Measurements from ENCODE around the gene B3GLCT. TPM values are rescaled to one million over a fixed set of nuclear protein-coding genes. Genes with fewer than 3 reads are reported as not detected.

B3GLCT gene
- total and polyA plus RNA-seq, 3 experiments from 2014 or later = 5.2 to 10.4 (median 5.6) TPM

- Mint-ChIP-seq H3K4me3 (no peak overlapping the region), H3K36me3 (no peaks in the 10 kb centered on the region), H3K27me3 (peaks cover 10 to 12% of the 10 kb centered on the region in 2 donors), H3K4me1 (no peaks in the 10 kb centered on the region), H3K27ac (no peak overlapping the region), H3K9me3 (peaks cover 0 to 2% (median 0%) of the 10 kb centered on the region in 5 donors)
- no peaks in the 10 kb centered on the region for H3K4me1 ChIP-seq (ENCODE audit: insufficient read depth, low read length)
- DNase-seq = no peak
- H3K4me3 ChIP-seq (ENCODE audit: low read length) = no peak overlapping the region
- no peaks in the 10 kb centered on the region for H3K36me3 ChIP-seq (ENCODE audit: insufficient read depth, low read length)
- ChIA-PET POLR2A (no interaction called here), CTCF (no interaction called here)
- H3K27ac ChIP-seq (ENCODE audit: low read depth, low read length) = no peak overlapping the region
- no peaks in the 10 kb centered on the region for H3K9me3 ChIP-seq (ENCODE audit: low read length)
- H3K27me3 ChIP-seq (ENCODE audit: insufficient read depth, low read length, poor library complexity, severe bottlenecking) = no peaks in the 10 kb centered on the region
Measured at GRCh38 chr13:31349156-31349555, 149.4 kb downstream of the B3GLCT start.

DNA sequence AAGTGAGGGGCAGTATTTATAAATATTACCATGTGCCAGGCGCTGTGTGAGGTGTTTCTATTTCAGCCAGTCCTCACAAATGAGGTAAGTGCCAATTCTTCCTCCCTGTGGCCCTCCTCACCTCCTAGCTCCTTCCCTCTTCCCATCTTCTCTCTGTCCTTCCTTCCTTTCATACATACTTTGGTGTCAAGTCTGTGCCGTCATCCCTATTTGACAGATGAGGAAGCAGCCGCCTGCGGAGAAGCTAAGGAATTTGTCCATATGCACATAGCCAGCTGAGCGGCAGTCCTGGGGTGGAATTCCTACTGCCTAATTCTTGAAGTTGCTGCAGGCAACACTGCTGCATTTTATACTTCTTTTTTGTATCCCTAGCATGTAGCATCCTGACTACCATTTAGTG lies 150.8 kb downstream of the B3GLCT start:
- H3K27ac Mint-ChIP-seq = no peak overlapping the region
- H3K9me3 Mint-ChIP-seq = peaks cover 6 to 10% (median 8%) of the 10 kb centered on the region in 5 donors
- peaks cover 10 to 12% of the 10 kb centered on the region in 2 donors for H3K27me3 Mint-ChIP-seq
- no peak overlapping the region for H3K4me3 ChIP-seq (ENCODE audit: low read length)
- ChIA-PET CTCF (interaction anchor here (1.0 kb wide), 1 partner anchor 74 kb away, joined by 3 read pairs; no protein-coding TSS in a partner anchor), POLR2A (no interaction called here)
- no peak overlapping the region for H3K4me3 Mint-ChIP-seq
- H3K36me3 ChIP-seq (ENCODE audit: insufficient read depth, low read length) = no peaks in the 10 kb centered on the region
- H3K27me3 ChIP-seq (ENCODE audit: insufficient read depth, low read length, poor library complexity, severe bottlenecking) = no peaks in the 10 kb centered on the region
- H3K4me1 ChIP-seq (ENCODE audit: insufficient read depth, low read length) = no peaks in the 10 kb centered on the region
- no peak for DNase-seq
- H3K27ac ChIP-seq (ENCODE audit: low read depth, low read length) = no peak overlapping the region
- no peaks in the 10 kb centered on the region for H3K9me3 ChIP-seq (ENCODE audit: low read length)
- H3K36me3 Mint-ChIP-seq = no peaks in the 10 kb centered on the region
- H3K4me1 Mint-ChIP-seq = no peaks in the 10 kb centered on the region

GRCh38 chr13:31351376-31351775 lies 151.6 kb downstream of the B3GLCT start:
- Mint-ChIP-seq H3K9me3 (peaks cover 6 to 18% (median 14%) of the 10 kb centered on the region in 5 donors), H3K4me1 (no peaks in the 10 kb centered on the region), H3K4me3 (no peak overlapping the region), H3K27me3 (peaks cover 10 to 12% of the 10 kb centered on the region in 2 donors), H3K27ac (no peak overlapping the region), H3K36me3 (no peaks in the 10 kb centered on the region)
- H3K27ac ChIP-seq (ENCODE audit: low read depth, low read length) = no peak overlapping the region
- POLR2A ChIA-PET = no interaction called here
- no peak for DNase-seq
- no peaks in the 10 kb centered on the region for H3K27me3 ChIP-seq (ENCODE audit: insufficient read depth, low read length, poor library complexity, severe bottlenecking)
- no peaks in the 10 kb centered on the region for H3K9me3 ChIP-seq (ENCODE audit: low read length)
- CTCF ChIA-PET = interaction anchor here (1.0 kb wide), 1 partner anchor 73 kb away, joined by 3 read pairs; no protein-coding TSS in a partner anchor
- no peak overlapping the region for H3K4me3 ChIP-seq (ENCODE audit: low read length)
- H3K36me3 ChIP-seq (ENCODE audit: insufficient read depth, low read length) = no peaks in the 10 kb centered on the region
- H3K4me1 ChIP-seq (ENCODE audit: insufficient read depth, low read length) = no peaks in the 10 kb centered on the region

GRCh38 chr13:31352467-31352866 lies 152.7 kb downstream of the B3GLCT start:
- no peaks in the 10 kb centered on the region for H3K27me3 ChIP-seq (ENCODE audit: insufficient read depth, low read length, poor library complexity, severe bottlenecking)
- no peak overlapping the region for H3K4me3 Mint-ChIP-seq
- H3K27ac ChIP-seq (ENCODE audit: low read depth, low read length) = no peak overlapping the region
- H3K4me1 ChIP-seq (ENCODE audit: insufficient read depth, low read length) = no peaks in the 10 kb centered on the region
- peaks cover 6 to 22% (median 14%) of the 10 kb centered on the region in 5 donors for H3K9me3 Mint-ChIP-seq
- H3K4me1 Mint-ChIP-seq = no peaks in the 10 kb centered on the region
- no peak overlapping the region for H3K4me3 ChIP-seq (ENCODE audit: low read length)
- H3K27me3 Mint-ChIP-seq = peaks cover 10 to 12% of the 10 kb centered on the region in 2 donors
- no peaks in the 10 kb centered on the region for H3K36me3 Mint-ChIP-seq
- H3K36me3 ChIP-seq (ENCODE audit: insufficient read depth, low read length) = no peaks in the 10 kb centered on the region
- H3K9me3 ChIP-seq (ENCODE audit: low read length) = no peaks in the 10 kb centered on the region
- POLR2A ChIA-PET = no interaction called here
- H3K27ac Mint-ChIP-seq = no peak overlapping the region
- no peak for DNase-seq
- CTCF ChIA-PET = no interaction called here

GRCh38 chr13:31355001-31355400 lies 155.2 kb downstream of the B3GLCT start:
- POLR2A ChIA-PET = no interaction called here

DNA sequence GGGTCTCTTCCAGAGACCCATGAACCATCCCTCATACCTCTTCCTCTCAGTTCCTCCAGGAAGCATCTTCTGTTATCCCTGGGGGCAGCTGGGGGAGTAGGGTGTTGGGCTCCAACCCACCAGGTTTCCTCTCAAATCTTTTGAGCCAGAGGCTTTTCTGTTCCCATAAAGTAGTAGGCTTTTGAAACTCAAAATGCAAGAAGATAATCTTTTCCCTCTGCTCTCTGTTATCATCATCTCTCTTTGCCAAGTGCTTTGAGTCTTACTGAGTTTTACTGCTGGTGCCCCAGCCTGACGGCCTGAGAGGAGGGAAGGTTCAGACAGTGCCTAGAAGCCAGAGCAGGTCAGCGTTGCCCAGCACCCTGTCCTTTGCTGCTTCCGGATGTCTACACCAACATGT lies 157.2 kb downstream of the B3GLCT start:
- no peak overlapping the region for H3K4me3 ChIP-seq (ENCODE audit: low read length)
- peaks cover 5 to 7% of the 10 kb centered on the region in 2 donors for H3K27me3 Mint-ChIP-seq
- no peaks in the 10 kb centered on the region for H3K4me1 ChIP-seq (ENCODE audit: insufficient read depth, low read length)
- H3K4me3 Mint-ChIP-seq = no peak overlapping the region
- H3K27me3 ChIP-seq (ENCODE audit: insufficient read depth, low read length, poor library complexity, severe bottlenecking) = no peaks in the 10 kb centered on the region
- ChIA-PET POLR2A (no interaction called here), CTCF (no interaction called here)
- H3K36me3 Mint-ChIP-seq = no peaks in the 10 kb centered on the region
- H3K9me3 Mint-ChIP-seq = peaks cover 6 to 22% (median 14%) of the 10 kb centered on the region in 5 donors
- H3K36me3 ChIP-seq (ENCODE audit: insufficient read depth, low read length) = no peaks in the 10 kb centered on the region
- no peak for DNase-seq
- no peaks in the 10 kb centered on the region for H3K9me3 ChIP-seq (ENCODE audit: low read length)
- H3K27ac Mint-ChIP-seq = no peak overlapping the region
- H3K27ac ChIP-seq (ENCODE audit: low read depth, low read length) = no peak overlapping the region
- H3K4me1 Mint-ChIP-seq = no peaks in the 10 kb centered on the region

More at GRCh38 chr13:31355001-31355400, 155.2 kb downstream of the B3GLCT start:
- H3K9me3 Mint-ChIP-seq = peaks cover 6 to 22% (median 14%) of the 10 kb centered on the region in 5 donors
- peaks cover 6 to 12% of the 10 kb centered on the region in 2 donors for H3K27me3 Mint-ChIP-seq
- Histone ChIP-seq H3K27ac (ENCODE audit: low read depth, low read length) (no peak overlapping the region), H3K36me3 (ENCODE audit: insufficient read depth, low read length) (no peaks in the 10 kb centered on the region), H3K9me3 (ENCODE audit: low read length) (no peaks in the 10 kb centered on the region), H3K4me3 (ENCODE audit: low read length) (no peak overlapping the region), H3K27me3 (ENCODE audit: insufficient read depth, low read length, poor library complexity, severe bottlenecking) (no peaks in the 10 kb centered on the region), H3K4me1 (ENCODE audit: insufficient read depth, low read length) (no peaks in the 10 kb centered on the region)
- no peaks in the 10 kb centered on the region for H3K4me1 Mint-ChIP-seq
- H3K4me3 Mint-ChIP-seq = no peak overlapping the region
- no peak overlapping the region for H3K27ac Mint-ChIP-seq
- CTCF ChIA-PET = no interaction called here
- DNase-seq = no peak
- no peaks in the 10 kb centered on the region for H3K36me3 Mint-ChIP-seq

DNA sequence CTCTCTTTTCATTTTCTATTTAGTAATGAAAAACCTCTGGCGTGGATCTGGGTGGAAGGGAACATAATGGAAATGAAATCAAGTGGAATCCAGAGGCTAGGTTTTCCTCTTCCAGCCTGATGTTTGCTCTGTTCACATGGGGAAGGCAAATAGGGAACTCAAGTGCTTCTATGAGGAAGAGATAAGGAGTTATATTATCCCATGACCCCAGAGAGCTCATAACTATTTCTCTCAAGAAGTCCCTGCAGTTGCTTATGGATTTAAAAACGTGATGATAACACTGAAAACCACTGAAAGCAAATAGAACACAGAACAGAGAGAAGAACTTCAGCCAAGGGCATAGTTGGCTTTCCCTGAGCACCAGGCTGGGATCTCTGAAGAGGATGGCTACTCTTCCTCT lies 157.8 kb downstream of the B3GLCT start:
- Mint-ChIP-seq H3K27me3 (peaks cover 7 to 8% of the 10 kb centered on the region in 2 donors), H3K4me3 (no peak overlapping the region), H3K36me3 (no peaks in the 10 kb centered on the region), H3K9me3 (peaks cover 6 to 22% (median 14%) of the 10 kb centered on the region in 5 donors), H3K4me1 (no peaks in the 10 kb centered on the region), H3K27ac (no peak overlapping the region)
- ChIA-PET CTCF (no interaction called here), POLR2A (no interaction called here)
- DNase-seq = no peak
- Histone ChIP-seq H3K36me3 (ENCODE audit: insufficient read depth, low read length) (no peaks in the 10 kb centered on the region), H3K27me3 (ENCODE audit: insufficient read depth, low read length, poor library complexity, severe bottlenecking) (no peaks in the 10 kb centered on the region), H3K9me3 (ENCODE audit: low read length) (no peaks in the 10 kb centered on the region), H3K4me3 (ENCODE audit: low read length) (no peak overlapping the region), H3K4me1 (ENCODE audit: insufficient read depth, low read length) (no peaks in the 10 kb centered on the region), H3K27ac (ENCODE audit: low read depth, low read length) (no peak overlapping the region)

DNA sequence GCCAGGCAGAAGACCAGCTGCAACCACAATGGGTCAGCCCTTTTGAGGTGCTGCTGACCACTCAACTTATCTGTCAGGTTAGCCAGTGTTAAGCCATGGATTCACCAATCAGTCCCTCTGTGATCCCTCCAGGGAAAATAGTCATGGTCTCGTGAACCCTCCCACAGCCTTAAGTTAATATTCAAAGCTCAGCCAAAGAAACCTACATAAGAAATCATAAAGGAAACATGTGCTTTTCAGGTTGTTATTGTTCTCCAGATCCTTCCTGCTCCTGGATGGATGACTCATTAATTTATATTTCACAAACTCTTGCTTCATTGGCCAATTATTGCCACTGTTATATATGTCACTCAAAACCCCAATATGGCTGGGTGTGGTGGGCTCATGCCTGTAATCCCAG lies 161.9 kb downstream of the B3GLCT start:
- H3K9me3 Mint-ChIP-seq = peaks cover 0 to 6% (median 3%) of the 10 kb centered on the region in 5 donors
- H3K36me3 ChIP-seq (ENCODE audit: insufficient read depth, low read length) = no peaks in the 10 kb centered on the region
- H3K4me3 Mint-ChIP-seq = no peak overlapping the region
- no peak overlapping the region for H3K27ac Mint-ChIP-seq
- H3K27me3 Mint-ChIP-seq = peaks cover 3 to 7% of the 10 kb centered on the region in 2 donors
- no peak overlapping the region for H3K27ac ChIP-seq (ENCODE audit: low read depth, low read length)
- H3K4me3 ChIP-seq (ENCODE audit: low read length) = no peak overlapping the region
- no peaks in the 10 kb centered on the region for H3K9me3 ChIP-seq (ENCODE audit: low read length)
- H3K4me1 ChIP-seq (ENCODE audit: insufficient read depth, low read length) = no peaks in the 10 kb centered on the region
- POLR2A ChIA-PET = no interaction called here
- no peaks in the 10 kb centered on the region for H3K36me3 Mint-ChIP-seq
- DNase-seq = no peak
- no peaks in the 10 kb centered on the region for H3K4me1 Mint-ChIP-seq
- CTCF ChIA-PET = no interaction called here
- H3K27me3 ChIP-seq (ENCODE audit: insufficient read depth, low read length, poor library complexity, severe bottlenecking) = no peaks in the 10 kb centered on the region

DNA sequence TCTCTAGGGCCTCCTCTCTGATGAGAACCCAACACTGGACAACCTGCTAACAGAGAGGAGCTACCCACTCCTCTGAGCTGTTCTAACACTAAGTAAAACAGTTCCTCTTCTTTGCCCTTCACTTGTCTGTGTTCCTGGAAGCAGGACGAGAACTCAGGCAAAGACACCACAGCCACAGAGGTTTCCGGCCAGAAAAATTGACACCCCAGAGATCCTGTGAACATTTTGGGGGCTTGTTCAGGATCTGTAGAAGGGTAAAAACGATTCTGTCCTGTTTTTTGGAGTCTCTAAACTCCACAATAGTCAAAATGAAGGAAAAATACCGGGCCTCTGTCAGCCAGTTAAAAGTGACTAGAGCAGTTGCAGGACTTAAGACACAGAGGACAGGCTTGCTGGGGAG lies 165.9 kb downstream of the B3GLCT start:
- Mint-ChIP-seq H3K4me1 (no peaks in the 10 kb centered on the region), H3K27ac (no peak overlapping the region), H3K36me3 (no peaks in the 10 kb centered on the region), H3K27me3 (peaks cover 7 to 13% of the 10 kb centered on the region in 2 donors), H3K9me3 (peaks cover 0 to 7% (median 3%) of the 10 kb centered on the region in 5 donors), H3K4me3 (no peak overlapping the region)
- Histone ChIP-seq H3K36me3 (ENCODE audit: insufficient read depth, low read length) (no peaks in the 10 kb centered on the region), H3K27me3 (ENCODE audit: insufficient read depth, low read length, poor library complexity, severe bottlenecking) (no peaks in the 10 kb centered on the region), H3K27ac (ENCODE audit: low read depth, low read length) (no peak overlapping the region), H3K4me3 (ENCODE audit: low read length) (no peak overlapping the region), H3K4me1 (ENCODE audit: insufficient read depth, low read length) (no peaks in the 10 kb centered on the region), H3K9me3 (ENCODE audit: low read length) (no peaks in the 10 kb centered on the region)
- POLR2A ChIA-PET = no interaction called here
- DNase-seq = no peak
- CTCF ChIA-PET = no interaction called here
